Measurements from ENCODE around the gene ST6GALNAC2.

GRCh38 chr17:76547642-76548202 is 37.9 kb downstream of the ST6GALNAC2 start:
- TF ChIP-seq, protein P1, sequence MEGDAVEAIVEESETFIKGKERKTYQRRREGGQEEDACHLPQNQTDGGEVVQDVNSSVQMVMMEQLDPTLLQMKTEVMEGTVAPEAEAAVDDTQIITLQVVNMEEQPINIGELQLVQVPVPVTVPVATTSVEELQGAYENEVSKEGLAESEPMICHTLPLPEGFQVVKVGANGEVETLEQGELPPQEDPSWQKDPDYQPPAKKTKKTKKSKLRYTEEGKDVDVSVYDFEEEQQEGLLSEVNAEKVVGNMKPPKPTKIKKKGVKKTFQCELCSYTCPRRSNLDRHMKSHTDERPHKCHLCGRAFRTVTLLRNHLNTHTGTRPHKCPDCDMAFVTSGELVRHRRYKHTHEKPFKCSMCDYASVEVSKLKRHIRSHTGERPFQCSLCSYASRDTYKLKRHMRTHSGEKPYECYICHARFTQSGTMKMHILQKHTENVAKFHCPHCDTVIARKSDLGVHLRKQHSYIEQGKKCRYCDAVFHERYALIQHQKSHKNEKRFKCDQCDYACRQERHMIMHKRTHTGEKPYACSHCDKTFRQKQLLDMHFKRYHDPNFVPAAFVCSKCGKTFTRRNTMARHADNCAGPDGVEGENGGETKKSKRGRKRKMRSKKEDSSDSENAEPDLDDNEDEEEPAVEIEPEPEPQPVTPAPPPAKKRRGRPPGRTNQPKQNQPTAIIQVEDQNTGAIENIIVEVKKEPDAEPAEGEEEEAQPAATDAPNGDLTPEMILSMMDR (IDR thresholded peaks at IDR 0.05), result no peak
- TF ChIP-seq POLR2A (IDR thresholded peaks at IDR 0.05), result no peak
